Islet of Langerhans (tissue), 1 donor: ENCODE measurements around the gene DMRT2.

Source experiments
- FAIRE-seq: peaks from one replicate; lab custom pipeline; 2011; peaks lifted over from hg19 to GRCh38; lab: Jason Lieb, UNC

The DMRT2 gene

DNA sequence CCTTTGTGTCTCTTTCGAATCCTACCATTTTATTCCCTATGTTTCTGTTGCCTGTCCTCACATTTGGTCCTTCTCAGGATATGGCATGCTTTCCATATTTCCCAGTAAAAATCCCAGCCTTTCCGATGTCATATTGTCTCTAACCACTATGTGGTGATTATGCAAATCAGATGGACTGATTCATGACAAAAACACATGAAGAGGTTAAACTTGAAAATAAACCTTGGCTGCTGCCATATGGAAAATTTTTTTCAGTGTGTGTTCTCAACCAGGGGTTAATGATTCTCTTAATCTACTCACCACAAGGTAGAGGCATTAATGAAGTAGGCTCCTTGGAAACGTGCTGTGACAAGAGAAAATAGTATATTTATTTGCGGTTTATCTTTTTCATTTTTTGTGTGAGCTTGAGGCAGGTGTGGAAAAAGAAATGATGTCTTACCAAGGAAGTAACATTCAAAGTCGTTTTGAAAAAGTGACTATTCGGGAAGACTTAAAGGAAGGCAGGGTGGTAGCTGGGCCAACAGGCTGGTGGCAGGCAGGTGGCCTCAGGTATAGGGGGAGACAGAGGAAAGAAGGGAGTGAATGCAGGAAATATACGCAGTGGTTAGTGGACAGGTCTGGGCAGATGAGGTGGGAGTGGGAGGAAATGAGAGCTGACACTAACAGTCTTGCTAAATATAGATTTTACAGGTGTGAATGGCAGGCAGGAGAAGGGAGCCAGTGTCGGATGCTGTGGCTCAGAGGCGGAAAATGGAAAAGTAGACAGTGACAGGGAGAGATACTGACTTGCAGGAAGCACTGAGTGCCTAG lies 46.2 kb downstream of the DMRT2 start:
- no peak for FAIRE-seq

DNA sequence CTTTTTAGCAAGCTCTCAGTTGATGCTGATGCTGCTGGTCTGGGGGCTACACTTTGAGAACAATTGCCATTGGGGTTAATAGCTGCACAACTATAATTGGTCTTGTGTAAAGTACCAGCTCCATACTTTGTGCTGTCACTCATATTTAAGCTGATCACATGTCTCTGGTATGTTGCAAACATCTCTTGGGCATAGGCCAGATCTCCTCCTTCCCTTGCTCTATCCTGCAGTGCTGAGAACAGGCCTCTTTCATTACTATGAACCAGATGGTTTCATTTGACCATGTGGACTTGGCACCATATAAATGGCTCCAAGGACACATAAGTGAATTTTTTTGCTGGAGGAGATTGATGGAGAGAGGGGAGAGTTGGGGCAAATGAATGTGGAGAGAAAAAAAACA lies 48.4 kb downstream of the DMRT2 start:
- FAIRE-seq, result no peak

DNA sequence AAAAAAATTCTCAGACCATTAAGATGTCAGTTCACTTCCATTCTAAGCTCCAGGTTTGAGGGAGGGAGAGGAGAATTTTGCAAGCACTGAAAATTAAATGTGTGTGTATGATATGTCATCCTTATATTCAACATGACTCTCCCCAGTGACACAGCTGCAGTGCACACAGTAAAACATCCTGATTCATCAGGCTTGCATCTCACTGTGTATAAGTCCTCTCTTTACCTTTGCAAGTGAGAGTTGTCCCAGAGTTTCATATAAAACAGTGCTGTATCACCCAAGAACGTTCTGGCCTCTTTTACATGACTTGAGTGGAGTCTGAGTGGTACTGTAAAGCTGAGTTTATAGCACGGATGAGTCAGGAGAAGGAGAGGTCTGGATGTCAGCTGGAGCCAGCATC lies 50.0 kb downstream of the DMRT2 start:
- FAIRE-seq, result no peak

DNA sequence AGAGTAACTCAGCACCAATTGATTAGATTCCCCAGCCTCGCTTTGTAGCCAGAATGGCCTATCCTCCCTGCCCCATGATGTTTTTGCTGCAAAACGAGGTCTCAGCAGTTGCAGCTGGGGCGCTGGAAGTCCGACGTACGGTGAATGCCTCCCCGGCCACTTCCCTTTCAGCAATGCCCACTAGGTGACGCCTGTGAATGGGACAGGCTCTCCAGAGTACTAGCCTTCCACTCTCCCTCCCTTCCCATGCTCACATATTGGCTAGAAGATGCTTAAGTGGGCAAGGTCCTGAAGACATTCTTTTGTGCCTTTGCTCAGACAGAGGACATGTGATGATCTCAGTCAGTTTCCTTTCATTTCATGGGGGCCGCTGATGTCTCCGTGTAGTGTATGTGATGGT lies 50.8 kb downstream of the DMRT2 start:
- no peak for FAIRE-seq

DNA sequence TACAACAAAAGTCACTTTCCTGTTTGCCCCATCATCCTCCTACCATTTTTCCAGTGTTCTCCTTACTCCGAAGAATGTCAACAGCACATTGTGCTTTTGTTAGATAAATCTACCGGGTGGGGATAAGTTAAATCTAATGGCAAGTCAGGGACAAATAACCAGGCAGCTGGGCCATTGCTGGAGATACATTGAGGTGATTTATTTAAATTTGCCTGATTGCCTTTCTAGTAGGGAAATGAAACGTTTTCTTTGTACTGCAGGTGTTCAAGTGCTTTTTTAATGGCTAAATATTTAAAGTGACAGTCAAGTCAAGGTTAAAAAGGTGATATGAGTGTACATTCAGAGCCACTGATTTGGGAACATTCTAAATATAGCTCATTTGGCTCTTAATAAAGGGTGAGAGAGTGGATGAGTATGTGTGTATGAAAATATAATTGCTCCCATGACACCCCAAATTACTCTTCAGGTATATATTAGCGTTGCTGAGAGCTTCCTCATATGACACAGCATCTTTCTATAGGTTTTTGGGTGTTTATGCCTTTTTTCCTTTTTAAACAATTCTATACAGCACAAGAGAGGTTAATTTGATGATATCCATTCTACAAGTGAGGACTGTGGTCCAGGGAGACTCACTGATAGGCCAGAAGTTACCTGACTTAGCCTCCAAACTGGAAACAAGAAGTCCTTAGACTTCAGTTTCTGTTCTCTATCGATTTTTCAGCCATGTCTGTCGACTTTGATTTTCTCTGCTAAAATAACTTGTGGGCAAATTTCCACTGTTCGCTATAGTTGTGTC lies 51.9 kb downstream of the DMRT2 start:
- no peak for FAIRE-seq

DNA sequence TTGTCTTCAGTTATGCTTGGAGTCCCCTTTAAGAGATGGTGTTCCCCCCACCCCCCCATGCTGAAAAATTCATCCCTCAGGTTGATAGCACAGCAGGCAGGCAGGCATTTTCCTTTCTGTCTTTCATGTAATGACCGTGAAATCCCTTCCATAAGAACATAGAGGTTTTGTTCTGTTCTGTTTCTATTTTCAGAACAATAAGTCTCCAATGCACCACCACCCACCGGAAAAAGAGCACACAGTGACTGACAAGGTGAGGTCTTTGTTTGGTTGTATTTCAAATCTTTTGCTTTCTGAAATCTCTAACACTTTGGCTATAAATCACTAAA lies 52.4 kb downstream of the DMRT2 start:
- FAIRE-seq, result no peak
